Measurements from ENCODE around the gene FHIP1A.

Gene FHIP1A

GRCh38 chr4:151418385-151418784, 9.4 kb downstream of the FHIP1A start:
- DNase-seq = no peak

- DNase-seq = no peak
Observed at GRCh38 chr4:151418856-151419255, 9.9 kb downstream of the FHIP1A start.

- DNase-seq = no peak
Observed at GRCh38 chr4:151420250-151420807, 11.4 kb downstream of the FHIP1A start.

GRCh38 chr4:151422854-151423253, 13.9 kb downstream of the FHIP1A start:
- no peak for DNase-seq

DNA sequence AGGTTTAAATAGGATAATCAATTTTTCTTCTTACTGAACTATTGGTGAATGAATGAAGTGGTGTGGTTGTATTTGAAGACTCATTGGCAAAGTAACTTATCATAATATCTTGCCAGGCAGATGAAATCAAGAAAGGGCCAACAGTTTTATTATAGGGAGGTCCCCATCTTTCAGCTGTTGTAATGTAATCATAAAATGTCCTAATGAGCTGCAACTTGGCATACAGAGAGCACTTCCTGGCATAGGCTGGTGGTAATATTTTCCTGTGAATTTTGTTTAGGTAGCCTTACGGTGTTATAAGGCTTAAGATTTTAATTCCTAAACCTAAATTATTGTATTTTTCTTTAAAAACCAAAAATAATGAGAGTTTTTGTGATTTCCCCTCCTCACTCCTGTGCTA, 17.5 kb downstream of the FHIP1A start:
- no peak for DNase-seq

DNA sequence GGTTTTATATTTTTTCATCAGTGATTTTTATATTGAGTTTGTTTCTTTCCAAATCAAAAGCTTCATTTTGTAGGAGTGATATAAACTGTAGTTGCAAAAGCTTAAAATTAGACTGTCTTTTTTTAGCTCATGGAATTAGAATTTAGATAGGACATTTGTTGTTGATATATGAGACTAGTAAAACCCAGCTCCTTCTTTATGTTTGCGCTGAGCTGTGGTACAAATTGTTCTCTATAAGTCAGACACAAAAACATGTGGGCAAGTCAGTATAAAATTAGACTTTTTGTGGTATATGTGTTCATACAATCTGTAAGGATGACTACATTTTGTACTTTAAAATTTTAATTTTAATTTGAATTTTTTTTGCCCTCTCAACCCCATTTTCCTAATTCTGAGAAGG, 18.3 kb downstream of the FHIP1A start:
- DNase-seq = no peak

DNA sequence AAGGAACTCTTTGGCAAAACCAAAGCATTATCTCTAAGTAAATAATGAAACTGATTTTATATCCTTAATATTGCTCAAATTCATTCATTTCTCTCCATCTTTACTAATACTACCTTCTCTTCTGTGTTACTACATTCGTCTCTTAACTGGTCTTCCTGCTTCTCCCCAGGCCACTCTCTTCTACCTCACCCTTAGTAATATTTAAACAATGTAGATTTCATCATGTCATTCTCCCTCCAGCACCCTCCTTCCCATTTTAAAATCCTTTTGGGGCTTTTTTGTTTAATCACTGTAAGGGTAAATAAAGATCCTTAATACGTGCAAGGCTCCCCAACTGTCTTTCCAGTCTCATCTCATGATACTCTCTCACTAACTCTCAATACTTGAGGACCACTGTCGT, 19.4 kb downstream of the FHIP1A start:
- DNase-seq = no peak

GRCh38 chr4:151429957-151430570, 21.1 kb downstream of the FHIP1A start:
- DNase-seq = no peak

- DNase-seq = no peak
Observed at GRCh38 chr4:151430740-151431457, 21.9 kb downstream of the FHIP1A start.

DNA sequence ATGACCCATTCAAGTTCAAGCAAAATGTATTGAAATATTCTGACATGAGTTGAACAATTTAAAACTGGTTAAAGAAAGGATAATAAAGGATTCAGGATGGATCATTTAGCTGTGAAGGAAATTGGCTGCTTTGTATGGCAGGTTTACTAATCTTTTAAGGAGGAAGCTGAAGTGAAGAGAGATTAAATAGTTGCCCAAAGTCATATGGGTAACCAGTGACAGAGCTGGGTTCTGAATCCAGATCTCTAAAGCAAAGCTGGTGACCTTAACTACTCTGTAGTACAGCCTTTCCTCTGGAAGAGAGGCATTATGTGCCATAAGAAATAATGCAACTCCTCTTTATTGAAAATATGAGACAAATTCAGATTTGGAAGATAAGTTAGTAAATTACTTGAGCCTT, 22.8 kb downstream of the FHIP1A start:
- DNase-seq = no peak

- DNase-seq = no peak
Observed at GRCh38 chr4:151432654-151433053, 23.7 kb downstream of the FHIP1A start.

- DNase-seq = no peak
Observed at GRCh38 chr4:151434183-151434860, 25.3 kb downstream of the FHIP1A start.

DNA sequence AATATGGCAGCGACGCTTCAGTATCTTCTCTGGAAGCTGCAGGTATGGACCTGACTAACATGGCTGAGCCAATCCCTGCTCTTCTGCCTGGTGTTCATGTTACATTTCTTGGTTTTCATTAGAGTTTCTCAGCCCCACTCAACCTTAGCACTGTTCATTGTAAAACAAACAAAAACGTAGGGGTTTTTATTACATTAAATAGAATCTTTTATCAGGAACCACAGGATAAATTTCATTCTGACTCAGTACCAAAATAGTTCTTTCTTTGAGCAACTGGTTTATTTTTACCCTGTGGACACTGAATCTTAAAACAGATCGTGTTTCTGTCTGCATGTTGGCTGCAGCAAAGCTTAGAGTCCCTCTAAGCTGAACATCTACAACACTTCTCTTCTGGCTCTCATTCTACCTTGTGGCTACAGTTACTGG, 27.1 kb downstream of the FHIP1A start:
- no peak for DNase-seq

GRCh38 chr4:151437505-151437904, 28.5 kb downstream of the FHIP1A start:
- DNase-seq = no peak

DNA sequence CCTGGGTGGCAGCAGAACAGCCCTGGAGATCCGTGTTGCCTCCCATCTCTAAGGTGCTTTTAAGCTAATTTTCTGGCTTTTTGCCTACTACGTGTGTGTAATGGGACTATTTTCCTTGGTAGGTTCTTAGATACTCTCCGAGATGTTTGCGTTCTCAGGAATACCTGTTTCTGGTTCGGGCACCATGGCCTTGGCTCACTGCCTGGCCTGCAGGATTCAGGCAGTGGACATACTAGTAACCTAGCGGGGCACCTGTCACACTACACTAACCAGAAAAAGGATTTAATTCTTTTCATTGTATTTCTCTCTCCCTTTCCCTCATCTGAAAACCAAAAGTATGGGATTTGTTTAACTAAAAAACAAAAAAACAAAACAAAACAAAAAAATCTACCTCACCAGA, 29.2 kb downstream of the FHIP1A start:
- no peak for DNase-seq

DNA sequence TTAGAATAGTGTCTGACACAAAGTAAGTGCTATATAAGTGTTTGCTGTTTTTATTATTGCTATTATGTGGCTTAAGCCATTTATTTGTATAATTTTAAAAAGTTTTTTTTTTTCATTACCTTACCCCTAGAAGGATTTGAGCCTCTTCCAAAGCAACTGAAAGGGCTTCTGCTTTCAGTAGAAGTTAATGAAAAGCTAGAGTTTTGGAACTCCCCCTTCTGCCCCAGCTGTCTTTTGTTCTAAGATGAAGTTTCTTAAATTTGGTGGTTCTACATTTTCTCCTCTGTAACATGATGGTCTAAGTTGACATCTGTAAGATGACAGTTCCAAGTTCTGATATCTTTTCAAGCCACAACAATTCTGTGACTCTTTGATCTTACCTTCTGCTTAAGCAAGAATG, 30.3 kb downstream of the FHIP1A start:
- DNase-seq = no peak

DNA sequence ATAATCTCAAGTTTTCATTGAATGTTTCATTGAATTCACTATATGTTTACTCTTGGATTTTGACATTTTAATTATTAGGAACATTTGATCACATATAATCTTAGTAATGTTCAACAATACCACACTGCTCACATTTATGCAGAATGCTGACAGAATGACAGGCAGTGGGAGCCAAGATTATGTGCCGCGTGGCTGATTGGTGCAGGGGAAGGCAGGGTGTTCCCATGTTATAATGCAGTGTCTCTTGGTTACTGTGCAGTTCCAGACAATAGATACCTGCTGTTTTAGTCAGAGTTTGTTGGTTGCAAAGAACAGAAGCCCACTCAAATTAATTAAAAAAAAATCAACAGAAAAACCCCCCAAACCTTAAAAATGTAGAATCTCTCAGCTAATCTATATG, 33.0 kb downstream of the FHIP1A start:
- DNase-seq = no peak

- no peak for DNase-seq
Observed at GRCh38 chr4:151443247-151443646, 34.3 kb downstream of the FHIP1A start.

- DNase-seq = no peak
Observed at GRCh38 chr4:151443752-151444151, 34.8 kb downstream of the FHIP1A start.

DNA sequence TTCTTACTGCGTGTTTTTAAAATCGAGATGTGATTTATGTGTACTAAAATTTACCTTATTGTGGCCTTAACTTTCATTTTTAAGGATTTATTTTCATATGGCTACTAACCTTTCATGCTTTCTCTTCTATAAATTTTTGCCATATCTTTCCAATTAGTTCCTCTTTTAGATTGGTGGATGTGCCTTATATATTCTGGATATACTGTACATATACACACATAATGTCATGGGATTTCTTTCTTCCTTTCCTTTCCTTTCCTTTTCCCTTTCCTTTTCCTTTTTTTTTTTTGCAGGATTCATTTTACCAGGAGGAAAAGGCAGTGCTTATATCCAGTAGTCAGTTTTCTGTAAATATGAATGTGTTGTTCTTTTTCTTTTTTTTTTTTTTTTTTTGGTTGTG, 37.2 kb downstream of the FHIP1A start:
- DNase-seq = no peak

GRCh38 chr4:151454513-151454912, 45.5 kb downstream of the FHIP1A start:
- DNase-seq = no peak

- DNase-seq = no peak
Observed at GRCh38 chr4:151455212-151455611, 46.2 kb downstream of the FHIP1A start.

GRCh38 chr4:151458148-151458547, 49.2 kb downstream of the FHIP1A start:
- DNase-seq = no peak
